HepG2 (cell line): ENCODE measurements around the gene B3GNT7. TPM values are rescaled to one million over a fixed set of nuclear protein-coding genes. Genes with fewer than 3 reads are reported as not detected.

Experiments
- BHLHE40 ChIP-seq: IDR thresholded peaks from 2 replicates; pipeline ENCODE4 v1.6.1; 2011; ENCODE audit warnings: low read length, improper control_type of control experiment
- FOSL1 ChIP-seq: sonication (generic); formaldehyde crosslinking; IDR thresholded peaks from 2 replicates; pipeline ENCODE4 v1.9.0; 2021; ENCODE audit warnings: missing genetic modification reagents, borderline replicate concordance
- FOXK2 ChIP-seq: fragments of 450-650 bp; IDR thresholded peaks from 2 replicates; pipeline ENCODE4 v1.6.1; 2016
- JUND ChIP-seq: sonication (generic); formaldehyde crosslinking; IDR thresholded peaks from 2 replicates; pipeline ENCODE4 v1.8.0; 2022; ENCODE audit warnings: mild to moderate bottlenecking, missing genetic modification reagents
- RCOR2 ChIP-seq: IDR thresholded peaks from 2 replicates; pipeline ENCODE4 v1.6.1; 2016; ENCODE audit warnings: missing biosample characterization, missing genetic modification reagents
- RELA ChIP-seq: sonication (generic); formaldehyde crosslinking; IDR thresholded peaks from 2 replicates; pipeline ENCODE4 v1.4.0; 2020; ENCODE audit warnings: missing genetic modification reagents
- TBX2 ChIP-seq: sonication (generic); formaldehyde crosslinking; IDR thresholded peaks from 2 replicates; pipeline ENCODE4 v1.5.0; 2020; ENCODE audit warnings: missing genetic modification reagents, mild to moderate bottlenecking, borderline replicate concordance
- TBX3 ChIP-seq: fragments of 450-650 bp; IDR thresholded peaks from 2 replicates; pipeline ENCODE4 v1.6.1; 2017; ENCODE audit warnings: antibody characterized with exemption, mild to moderate bottlenecking, inconsistent platforms, borderline replicate concordance
- ZNF17 ChIP-seq: sonication (generic); formaldehyde crosslinking; IDR thresholded peaks from 2 replicates; pipeline ENCODE4 v1.5.0; 2020; ENCODE audit warnings: mild to moderate bottlenecking, missing genetic modification reagents
- ZNF563 ChIP-seq: sonication (generic); formaldehyde crosslinking; IDR thresholded peaks from 2 replicates; pipeline ENCODE4 v1.8.0; 2022; ENCODE audit warnings: mild to moderate bottlenecking, moderate library complexity, missing genetic modification reagents
- ZNF776 ChIP-seq: sonication (generic); formaldehyde crosslinking; IDR thresholded peaks from 2 replicates; pipeline ENCODE4 v1.4.0; 2020; ENCODE audit warnings: mild to moderate bottlenecking, missing genetic modification reagents
- polyA plus RNA-seq, 8 experiments: library from polyadenylated mRNA; depleted of rRNA in 3 of 8; stranded (reverse) in 7 of 8; unstranded in 1 of 8; fragments of >200 nt; fragmentation: Illumina TruSeq in 4 of 8; extraction: Trizol in 4 of 8; gene quantifications; 2 replicates each; pipeline versions ENCODE4 v1.2.1 to v1.2.3, GENCODE V29; 2011 to 2016; ENCODE audit warnings: low read depth in 4 of 8, missing spikeins in 1 of 8, mixed read lengths in 1 of 8; ENCODE audit not compliant: insufficient read depth in 1 of 8
- total RNA-seq, 5 experiments: library from RNA; depleted of rRNA; stranded (reverse); fragments of >200 nt; fragmentation: Illumina TruSeq; extraction: Trizol; gene quantifications; 2 replicates each; pipeline ENCODE4 v1.2.3, GENCODE V29; 2016; ENCODE audit warnings: low read depth in 1 of 5
- TF ChIP-seq, protein P1 (sequence below): sonication (generic); formaldehyde crosslinking; IDR thresholded peaks from 2 replicates; pipeline ENCODE4 v1.4.0; 2020; ENCODE audit warnings: missing genetic modification reagents
- TF ChIP-seq, protein P2 (sequence below): sonication (generic); formaldehyde crosslinking; IDR thresholded peaks from 2 replicates; pipeline ENCODE4 v1.8.1; 2023; ENCODE audit warnings: missing genetic modification reagents, mild to moderate bottlenecking, borderline replicate concordance
- TF ChIP-seq, protein P3 (sequence below): IDR thresholded peaks from 2 replicates; pipeline ENCODE4 v1.6.1; 2016
- TF ChIP-seq, protein P4 (sequence below): sonication (generic); formaldehyde crosslinking; IDR thresholded peaks from 2 replicates; pipeline ENCODE4 v1.9.0; 2021; ENCODE audit warnings: mild to moderate bottlenecking, missing genetic modification reagents
- TF ChIP-seq, protein P5 (sequence below): sonication (generic); formaldehyde crosslinking; IDR thresholded peaks from 2 replicates; pipeline ENCODE4 v1.9.0; 2022; ENCODE audit warnings: low read depth, missing genetic modification reagents

Gene B3GNT7
- total and polyA plus RNA-seq, 2 of the 13 experiments (the other 11 are each of a cell fraction or from before 2014, with no cell fraction given), result 0.04 to 0.24 TPM

DNA sequence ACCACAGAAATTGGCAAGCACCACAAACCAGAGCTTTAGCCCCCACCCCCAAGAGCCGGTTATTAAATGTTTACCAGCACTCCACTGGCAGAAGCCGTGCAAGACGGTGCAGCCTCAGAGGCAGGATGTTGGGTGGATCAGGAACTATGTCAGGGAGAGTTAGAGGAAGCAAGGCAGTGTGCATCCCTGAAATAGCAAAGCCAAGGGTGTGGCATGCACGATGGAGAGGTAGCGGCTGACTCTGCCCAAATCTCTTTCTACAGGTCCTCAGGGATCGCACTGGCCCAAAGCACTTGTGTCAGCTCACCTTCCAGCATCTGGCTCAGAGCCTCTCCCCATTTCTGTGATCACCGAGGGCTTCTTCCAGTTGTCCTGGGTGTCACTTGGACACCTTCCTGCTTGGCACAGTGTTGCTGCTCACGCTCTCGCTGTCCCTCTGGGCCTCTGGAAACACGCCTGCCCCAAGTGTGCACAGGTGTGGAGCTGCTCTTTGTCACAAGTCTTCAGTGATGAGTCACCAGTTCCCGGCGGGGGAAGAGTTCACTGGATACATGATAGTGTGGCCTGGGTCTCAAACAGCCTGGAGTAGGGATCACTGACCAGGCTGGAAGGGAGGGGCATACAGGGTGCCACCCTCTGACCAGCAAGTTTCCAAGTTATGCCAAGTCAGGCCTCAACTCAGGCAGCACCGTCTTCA, 17.3 kb upstream of the B3GNT7 start (continued):
- TF ChIP-seq, protein P1, sequence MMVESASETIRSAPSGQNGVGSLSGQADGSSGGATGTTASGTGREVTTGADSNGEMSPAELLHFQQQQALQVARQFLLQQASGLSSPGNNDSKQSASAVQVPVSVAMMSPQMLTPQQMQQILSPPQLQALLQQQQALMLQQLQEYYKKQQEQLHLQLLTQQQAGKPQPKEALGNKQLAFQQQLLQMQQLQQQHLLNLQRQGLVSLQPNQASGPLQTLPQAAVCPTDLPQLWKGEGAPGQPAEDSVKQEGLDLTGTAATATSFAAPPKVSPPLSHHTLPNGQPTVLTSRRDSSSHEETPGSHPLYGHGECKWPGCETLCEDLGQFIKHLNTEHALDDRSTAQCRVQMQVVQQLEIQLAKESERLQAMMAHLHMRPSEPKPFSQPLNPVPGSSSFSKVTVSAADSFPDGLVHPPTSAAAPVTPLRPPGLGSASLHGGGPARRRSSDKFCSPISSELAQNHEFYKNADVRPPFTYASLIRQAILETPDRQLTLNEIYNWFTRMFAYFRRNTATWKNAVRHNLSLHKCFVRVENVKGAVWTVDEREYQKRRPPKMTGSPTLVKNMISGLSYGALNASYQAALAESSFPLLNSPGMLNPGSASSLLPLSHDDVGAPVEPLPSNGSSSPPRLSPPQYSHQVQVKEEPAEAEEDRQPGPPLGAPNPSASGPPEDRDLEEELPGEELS (CRISPR knock-in tag), result 0 out of 2 replicates have a peak, but pooled peaks have one; percentile 20
- TF ChIP-seq, protein P2, sequence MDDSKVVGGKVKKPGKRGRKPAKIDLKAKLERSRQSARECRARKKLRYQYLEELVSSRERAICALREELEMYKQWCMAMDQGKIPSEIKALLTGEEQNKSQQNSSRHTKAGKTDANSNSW (CRISPR knock-in tag), result no peak
- TF ChIP-seq ZNF776 (no peak), FOSL1 (CRISPR knock-in tag) (peak; percentile 77), RCOR2 (CRISPR knock-in tag) (no peak), RELA (CRISPR knock-in tag) (no peak), TBX2 (peak; percentile 72; the same call in 1 of the 2 replicates), JUND (CRISPR knock-in tag) (peak; percentile 91), BHLHE40 (peak; percentile 73; the same call in 1 of the 2 replicates), ZNF17 (CRISPR knock-in tag) (no peak), TBX3 (0 out of 2 replicates have a peak, but pooled peaks have one; percentile 19), FOXK2 (no peak), ZNF563 (CRISPR knock-in tag) (no peak)
- TF ChIP-seq, protein P3, sequence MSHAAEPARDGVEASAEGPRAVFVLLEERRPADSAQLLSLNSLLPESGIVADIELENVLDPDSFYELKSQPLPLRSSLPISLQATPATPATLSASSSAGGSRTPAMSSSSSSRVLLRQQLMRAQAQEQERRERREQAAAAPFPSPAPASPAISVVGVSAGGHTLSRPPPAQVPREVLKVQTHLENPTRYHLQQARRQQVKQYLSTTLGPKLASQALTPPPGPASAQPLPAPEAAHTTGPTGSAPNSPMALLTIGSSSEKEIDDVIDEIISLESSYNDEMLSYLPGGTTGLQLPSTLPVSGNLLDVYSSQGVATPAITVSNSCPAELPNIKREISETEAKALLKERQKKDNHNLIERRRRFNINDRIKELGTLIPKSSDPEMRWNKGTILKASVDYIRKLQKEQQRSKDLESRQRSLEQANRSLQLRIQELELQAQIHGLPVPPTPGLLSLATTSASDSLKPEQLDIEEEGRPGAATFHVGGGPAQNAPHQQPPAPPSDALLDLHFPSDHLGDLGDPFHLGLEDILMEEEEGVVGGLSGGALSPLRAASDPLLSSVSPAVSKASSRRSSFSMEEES (CRISPR knock-in tag), result 0 out of 2 replicates have a peak, but pooled peaks have one; percentile 26
- TF ChIP-seq, protein P4, sequence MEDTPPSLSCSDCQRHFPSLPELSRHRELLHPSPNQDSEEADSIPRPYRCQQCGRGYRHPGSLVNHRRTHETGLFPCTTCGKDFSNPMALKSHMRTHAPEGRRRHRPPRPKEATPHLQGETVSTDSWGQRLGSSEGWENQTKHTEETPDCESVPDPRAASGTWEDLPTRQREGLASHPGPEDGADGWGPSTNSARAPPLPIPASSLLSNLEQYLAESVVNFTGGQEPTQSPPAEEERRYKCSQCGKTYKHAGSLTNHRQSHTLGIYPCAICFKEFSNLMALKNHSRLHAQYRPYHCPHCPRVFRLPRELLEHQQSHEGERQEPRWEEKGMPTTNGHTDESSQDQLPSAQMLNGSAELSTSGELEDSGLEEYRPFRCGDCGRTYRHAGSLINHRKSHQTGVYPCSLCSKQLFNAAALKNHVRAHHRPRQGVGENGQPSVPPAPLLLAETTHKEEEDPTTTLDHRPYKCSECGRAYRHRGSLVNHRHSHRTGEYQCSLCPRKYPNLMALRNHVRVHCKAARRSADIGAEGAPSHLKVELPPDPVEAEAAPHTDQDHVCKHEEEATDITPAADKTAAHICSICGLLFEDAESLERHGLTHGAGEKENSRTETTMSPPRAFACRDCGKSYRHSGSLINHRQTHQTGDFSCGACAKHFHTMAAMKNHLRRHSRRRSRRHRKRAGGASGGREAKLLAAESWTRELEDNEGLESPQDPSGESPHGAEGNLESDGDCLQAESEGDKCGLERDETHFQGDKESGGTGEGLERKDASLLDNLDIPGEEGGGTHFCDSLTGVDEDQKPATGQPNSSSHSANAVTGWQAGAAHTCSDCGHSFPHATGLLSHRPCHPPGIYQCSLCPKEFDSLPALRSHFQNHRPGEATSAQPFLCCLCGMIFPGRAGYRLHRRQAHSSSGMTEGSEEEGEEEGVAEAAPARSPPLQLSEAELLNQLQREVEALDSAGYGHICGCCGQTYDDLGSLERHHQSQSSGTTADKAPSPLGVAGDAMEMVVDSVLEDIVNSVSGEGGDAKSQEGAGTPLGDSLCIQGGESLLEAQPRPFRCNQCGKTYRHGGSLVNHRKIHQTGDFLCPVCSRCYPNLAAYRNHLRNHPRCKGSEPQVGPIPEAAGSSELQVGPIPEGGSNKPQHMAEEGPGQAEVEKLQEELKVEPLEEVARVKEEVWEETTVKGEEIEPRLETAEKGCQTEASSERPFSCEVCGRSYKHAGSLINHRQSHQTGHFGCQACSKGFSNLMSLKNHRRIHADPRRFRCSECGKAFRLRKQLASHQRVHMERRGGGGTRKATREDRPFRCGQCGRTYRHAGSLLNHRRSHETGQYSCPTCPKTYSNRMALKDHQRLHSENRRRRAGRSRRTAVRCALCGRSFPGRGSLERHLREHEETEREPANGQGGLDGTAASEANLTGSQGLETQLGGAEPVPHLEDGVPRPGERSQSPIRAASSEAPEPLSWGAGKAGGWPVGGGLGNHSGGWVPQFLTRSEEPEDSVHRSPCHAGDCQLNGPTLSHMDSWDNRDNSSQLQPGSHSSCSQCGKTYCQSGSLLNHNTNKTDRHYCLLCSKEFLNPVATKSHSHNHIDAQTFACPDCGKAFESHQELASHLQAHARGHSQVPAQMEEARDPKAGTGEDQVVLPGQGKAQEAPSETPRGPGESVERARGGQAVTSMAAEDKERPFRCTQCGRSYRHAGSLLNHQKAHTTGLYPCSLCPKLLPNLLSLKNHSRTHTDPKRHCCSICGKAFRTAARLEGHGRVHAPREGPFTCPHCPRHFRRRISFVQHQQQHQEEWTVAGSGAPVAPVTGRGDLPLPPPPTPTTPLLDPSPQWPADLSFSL (CRISPR knock-in tag), result no peak
- TF ChIP-seq, protein P5, sequence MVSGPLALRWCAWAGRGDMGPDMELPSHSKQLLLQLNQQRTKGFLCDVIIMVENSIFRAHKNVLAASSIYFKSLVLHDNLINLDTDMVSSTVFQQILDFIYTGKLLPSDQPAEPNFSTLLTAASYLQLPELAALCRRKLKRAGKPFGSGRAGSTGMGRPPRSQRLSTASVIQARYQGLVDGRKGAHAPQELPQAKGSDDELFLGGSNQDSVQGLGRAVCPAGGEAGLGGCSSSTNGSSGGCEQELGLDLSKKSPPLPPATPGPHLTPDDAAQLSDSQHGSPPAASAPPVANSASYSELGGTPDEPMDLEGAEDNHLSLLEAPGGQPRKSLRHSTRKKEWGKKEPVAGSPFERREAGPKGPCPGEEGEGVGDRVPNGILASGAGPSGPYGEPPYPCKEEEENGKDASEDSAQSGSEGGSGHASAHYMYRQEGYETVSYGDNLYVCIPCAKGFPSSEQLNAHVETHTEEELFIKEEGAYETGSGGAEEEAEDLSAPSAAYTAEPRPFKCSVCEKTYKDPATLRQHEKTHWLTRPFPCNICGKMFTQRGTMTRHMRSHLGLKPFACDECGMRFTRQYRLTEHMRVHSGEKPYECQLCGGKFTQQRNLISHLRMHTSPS (CRISPR knock-in tag), result peak; percentile 58; the same call in 1 of the 2 replicates
